IMR-90 (cell line): ENCODE measurements around the gene ACACA. TPM values are rescaled to one million over a fixed set of nuclear protein-coding genes. Genes with fewer than 3 reads are reported as not detected.

Experiments used
- ATAC-seq: fragments of 200-7000 bp; cut with Tn5 transposase; 2 replicates; pipeline ENCODE4 v1.9.1; 2020; ENCODE audit warnings: low read depth, mild to moderate bottlenecking, moderate library complexity
- BruUV-seq: library from RNA; stranded (reverse); fragments of 400-500 nt; replicated peaks from 2 replicates; lab custom pipeline; 2021; lab: Mats Ljungman, UMichigan
- CTCF ChIA-PET: fragments of 300-600 bp; formaldehyde crosslinking; extraction: SDS; loops from one replicate; lab custom pipeline; 2021; ENCODE audit warnings: antibody characterized with exemption; lab: Yijun Ruan, JAX
- POLR2A ChIA-PET: fragments of 300-600 bp; sonication (Branson Sonifier 250); formaldehyde crosslinking; loops from one replicate; lab custom pipeline; 2022; ENCODE audit warnings: antibody characterized with exemption; ENCODE audit not compliant: unreplicated experiment; lab: Charles Lee
- DNase-seq: peaks from one replicate; pipeline ENCODE4 v3.0.0; 2013
- H2AFZ ChIP-seq: replicated peaks from 2 replicates; pipeline ENCODE3; 2013; ENCODE audit warnings: low read length, mild to moderate bottlenecking; ENCODE audit not compliant: poor library complexity
- H2AK5ac ChIP-seq: 2 replicates; pipeline ENCODE4 v1.6.1; 2013; ENCODE audit warnings: low read depth, low read length, inconsistent platforms
- H2AK9ac ChIP-seq: replicated peaks from 2 replicates; pipeline ENCODE3; 2013; ENCODE audit warnings: mild to moderate bottlenecking, low read depth, low read length, moderate library complexity; ENCODE audit not compliant: poor library complexity
- H2BK120ac ChIP-seq: 2 replicates; pipeline ENCODE4 v1.6.1; 2013; ENCODE audit warnings: low read depth, low read length, inconsistent platforms
- H2BK15ac ChIP-seq: 3 replicates; pipeline ENCODE4 v1.6.1; 2013; ENCODE audit warnings: low read depth, low read length, inconsistent platforms
- H2BK20ac ChIP-seq: 2 replicates; pipeline ENCODE4 v1.6.1; 2013; ENCODE audit warnings: low read depth, mild to moderate bottlenecking, inconsistent platforms, low read length, moderate library complexity
- H2BK5ac ChIP-seq: 2 replicates; pipeline ENCODE4 v1.6.1; 2013; ENCODE audit warnings: mild to moderate bottlenecking, low read depth, low read length, inconsistent platforms; ENCODE audit not compliant: poor library complexity, severe bottlenecking
- H3K14ac ChIP-seq: replicated peaks from 2 replicates; pipeline ENCODE4 v1.6.1; 2013; ENCODE audit warnings: low read depth, low read length, inconsistent platforms
- H3K18ac ChIP-seq: 2 replicates; pipeline ENCODE4 v1.6.1; 2013; ENCODE audit warnings: low read depth, low read length, control low read depth
- H3K23ac ChIP-seq: 2 replicates; pipeline ENCODE4 v1.6.1; 2013; ENCODE audit warnings: low read depth, low read length, inconsistent platforms
- H3K27ac ChIP-seq: 2 replicates; pipeline ENCODE4 v1.5.1; 2013; ENCODE audit warnings: mild to moderate bottlenecking, control low read depth, low read length; ENCODE audit not compliant: insufficient read depth
- H3K27me3 ChIP-seq: 2 replicates; pipeline ENCODE4 v1.6.1; 2013; ENCODE audit warnings: low read length; ENCODE audit not compliant: control insufficient read depth, insufficient read depth
- H3K36me3 ChIP-seq: 2 replicates; pipeline ENCODE4 v1.6.1; 2013; ENCODE audit warnings: low read length, mixed read lengths; ENCODE audit not compliant: control insufficient read depth, insufficient read depth
- H3K4ac ChIP-seq: 2 replicates; pipeline ENCODE4 v1.6.1; 2013; ENCODE audit warnings: low read depth, low read length, inconsistent platforms
- H3K4me1 ChIP-seq: 2 replicates; pipeline ENCODE4 v1.6.1; 2013; ENCODE audit warnings: low read length, mixed read lengths; ENCODE audit not compliant: control insufficient read depth, insufficient read depth
- H3K4me2 ChIP-seq: 2 replicates; pipeline ENCODE4 v1.6.1; 2013; ENCODE audit warnings: low read depth, mild to moderate bottlenecking, control low read depth, low read length, moderate library complexity
- H3K4me3 ChIP-seq: 2 replicates; pipeline ENCODE4 v1.5.1; 2013; ENCODE audit warnings: low read depth, mild to moderate bottlenecking, control low read depth, low read length, moderate library complexity; ENCODE audit not compliant: insufficient read depth
- H3K56ac ChIP-seq: 2 replicates; pipeline ENCODE4 v1.6.1; 2013; ENCODE audit warnings: low read length, inconsistent platforms; ENCODE audit not compliant: insufficient read depth; ENCODE audit errors: extremely low read depth
- H3K79me1 ChIP-seq, 2 experiments: 2 replicates each; pipeline ENCODE4 v1.6.1; 2013; ENCODE audit warnings: low read length in 2 of 2, inconsistent platforms in 1 of 2, low read depth in 1 of 2
- H3K9ac ChIP-seq: 2 replicates; pipeline ENCODE4 v1.6.1; 2013; ENCODE audit warnings: low read depth, low read length, control low read depth
- H3K9me1 ChIP-seq: 2 replicates; pipeline ENCODE4 v1.6.1; 2013; ENCODE audit warnings: low read length, inconsistent platforms; ENCODE audit not compliant: insufficient read depth
- H3K9me3 ChIP-seq: 2 replicates; pipeline ENCODE4 v1.6.1; 2013; ENCODE audit warnings: low read length; ENCODE audit not compliant: control insufficient read depth, insufficient read depth
- H4K20me1 ChIP-seq: 2 replicates; pipeline ENCODE4 v1.6.1; 2013; ENCODE audit warnings: low read length, inconsistent platforms; ENCODE audit not compliant: insufficient read depth
- H4K5ac ChIP-seq: 2 replicates; pipeline ENCODE4 v1.6.1; 2013; ENCODE audit warnings: mild to moderate bottlenecking, low read depth, low read length, control low read depth
- H4K8ac ChIP-seq, 2 experiments: 2 replicates each; pipeline ENCODE4 v1.6.1; 2013; ENCODE audit warnings: low read depth in 2 of 2, low read length in 2 of 2, control low read depth in 1 of 2, inconsistent platforms in 1 of 2
- H4K91ac ChIP-seq: 2 replicates; pipeline ENCODE4 v1.6.1; 2013; ENCODE audit warnings: low read depth, low read length, inconsistent platforms; ENCODE audit not compliant: insufficient read depth
- CEBPB ChIP-seq: IDR thresholded peaks from 2 replicates; pipeline ENCODE4 v1.6.1; 2012; ENCODE audit warnings: low read depth, low read length, improper control_type of control experiment
- CHD1 ChIP-seq: IDR thresholded peaks from 2 replicates; pipeline ENCODE4 v1.6.1; 2012; ENCODE audit warnings: low read depth, low read length, improper control_type of control experiment
- CTCF ChIP-seq: conservative IDR thresholded peaks from 2 replicates; pipeline ENCODE4 v1.5.1; 2012; ENCODE audit warnings: mild to moderate bottlenecking, low read depth, low read length, improper control_type of control experiment
- ELK1 ChIP-seq: fragments of 150-350 bp; IDR thresholded peaks from 2 replicates; pipeline ENCODE4 v1.6.1; 2016; ENCODE audit warnings: low read depth, mild to moderate bottlenecking, low read length, moderate library complexity, borderline replicate concordance
- FOS ChIP-seq: fragments of 150-350 bp; IDR thresholded peaks from 2 replicates; pipeline ENCODE4 v1.6.1; 2016; ENCODE audit warnings: low read depth, low read length
- MAFK ChIP-seq: IDR thresholded peaks from 2 replicates; pipeline ENCODE4 v1.6.1; 2012; ENCODE audit warnings: low read depth, low read length, improper control_type of control experiment
- MAZ ChIP-seq: IDR thresholded peaks from 2 replicates; pipeline ENCODE4 v1.6.1; 2012; ENCODE audit warnings: low read depth, mild to moderate bottlenecking, low read length, improper control_type of control experiment, moderate library complexity, borderline replicate concordance
- MXI1 ChIP-seq: IDR thresholded peaks from 2 replicates; pipeline ENCODE4 v1.6.1; 2012; ENCODE audit warnings: low read depth, mild to moderate bottlenecking, low read length, moderate library complexity, borderline replicate concordance
- NFE2L2 ChIP-seq: fragments of 150-350 bp; IDR thresholded peaks from 2 replicates; pipeline ENCODE4 v1.6.1; 2016; ENCODE audit warnings: low read depth, mild to moderate bottlenecking, low read length
- POLR2A ChIP-seq: IDR thresholded peaks from 2 replicates; pipeline ENCODE4 v1.6.1; 2012; ENCODE audit warnings: mild to moderate bottlenecking, low read depth, low read length
- RAD21 ChIP-seq: IDR thresholded peaks from 2 replicates; pipeline ENCODE4 v1.6.1; 2012; ENCODE audit warnings: low read length, improper control_type of control experiment
- RCOR1 ChIP-seq: IDR thresholded peaks from 2 replicates; pipeline ENCODE4 v1.6.1; 2012; ENCODE audit warnings: mild to moderate bottlenecking, low read length, improper control_type of control experiment; ENCODE audit not compliant: insufficient replicate concordance
- RFX5 ChIP-seq: IDR thresholded peaks from 2 replicates; pipeline ENCODE4 v1.8.0; 2012; ENCODE audit warnings: low read depth, mild to moderate bottlenecking, low read length, moderate library complexity
- SMC3 ChIP-seq: fragments of 150-350 bp; IDR thresholded peaks from 2 replicates; pipeline ENCODE4 v1.6.1; 2016; ENCODE audit warnings: low read depth, mild to moderate bottlenecking, antibody characterized with exemption, low read length, moderate library complexity
- USF2 ChIP-seq: fragments of 150-350 bp; IDR thresholded peaks from 2 replicates; pipeline ENCODE4 v1.6.1; 2017; ENCODE audit warnings: mild to moderate bottlenecking, antibody characterized with exemption, low read length, low read depth
- WGBS, 2 experiments: methylation state at CpG; one replicate each; pipeline versions ENCODE4 v1.1.5 to v1.1.7; 2013; ENCODE audit warnings: missing lambda C conversion rate in 2 of 2; ENCODE audit not compliant: insufficient read length in 1 of 2; ENCODE audit errors: extremely low coverage in 2 of 2; 5-methylcytosine and 5-hydroxymethylcytosine counted together
- dilution Hi-C: fragments of 300-500 bp; cut with HindIII; formaldehyde crosslinking; loops from one replicate; pipeline ENCODE4 v1.14.3; 2018; ENCODE audit warnings: low sequenced_read_pairs; ENCODE audit not compliant: unreplicated experiment
- in situ Hi-C: fragments of 300-500 bp; cut with MboI; formaldehyde crosslinking; loops from 3 replicates; pipeline ENCODE4 v1.14.3; 2019; ENCODE audit warnings: low sequenced_read_pairs, inconsistent platforms, mixed read lengths
- intact Hi-C: fragments of 100-400 bp; cut with micrococcal nuclease; formaldehyde crosslinking; loops from 2 replicates; pipeline ENCODE4 v1.10.0; 2022
- polyA plus RNA-seq, 3 experiments: library from polyadenylated mRNA; depleted of rRNA; stranded (reverse); fragments of >200 nt; gene quantifications; 2 replicates each; pipeline ENCODE4 v1.2.3, GENCODE V29; 2012; ENCODE audit warnings: low replicate concordance in 1 of 3
- total RNA-seq: library from RNA; depleted of rRNA; stranded (reverse); fragments of >200 nt; gene quantifications from 2 replicates; pipeline ENCODE4 v1.2.3, GENCODE V29; 2012

The ACACA gene
- total and polyA plus RNA-seq, 2 of the 4 experiments (the other 2 are of a cell fraction): 21.3 to 39.1 TPM

GRCh38 chr17:37116671-37117185 lies 289.9 kb downstream of the ACACA start:
- intact Hi-C loops: no loop called here
- DNase-seq: no peak

More at GRCh38 chr17:37116671-37117185, 289.9 kb downstream of the ACACA start:
- Histone ChIP-seq H2BK5ac (no peak overlapping the region), H2BK120ac (no peak overlapping the region), H3K27me3 (no peaks in the 10 kb centered on the region), H2AFZ (no peak overlapping the region), H4K91ac (no peak overlapping the region), H4K20me1 (no peaks in the 10 kb centered on the region), H3K18ac (no peak overlapping the region), H4K5ac (no peak overlapping the region), H2BK15ac (no peak overlapping the region), H3K4me3 (no peak overlapping the region), H2AK9ac (no peak overlapping the region), H3K9me1 (peaks cover 5% of the 10 kb centered on the region; the same call in 1 of the 2 replicates), H3K4ac (no peak overlapping the region), H3K4me1 (no peaks in the 10 kb centered on the region), H3K9ac (no peak overlapping the region), H3K56ac (no peak overlapping the region), H3K4me2 (no peak overlapping the region), H3K14ac (no peak overlapping the region), H3K23ac (no peak overlapping the region), H4K8ac (no peak overlapping the region), H3K27ac (no peak overlapping the region), H2BK20ac (no peak overlapping the region), H3K36me3 (peaks cover 15% of the 10 kb centered on the region), H3K9me3 (no peaks in the 10 kb centered on the region), H3K79me1 (no peaks in the 10 kb centered on the region), H2AK5ac (no peak overlapping the region)
- TF ChIP-seq CEBPB (no peak), CHD1 (no peak), POLR2A (no peak), NFE2L2 (no peak), MAZ (no peak), MXI1 (no peak), MAFK (no peak), ELK1 (no peak), RFX5 (no peak), RAD21 (no peak), USF2 (no peak), CTCF (no peak), RCOR1 (no peak), SMC3 (no peak), FOS (no peak)
- dilution Hi-C loops (no loop called here), in situ Hi-C loops (no loop called here)
- POLR2A ChIA-PET: no interaction called here
- CTCF ChIA-PET: no interaction called here
- BruUV-seq: no TSS peak
- ATAC-seq: no peak
- 63% methylated on average over 3 of the region's 7 CpGs; no CpG with 5 or more reads in 1 of the 2 experiments for WGBS, 2 experiments
